K562 (cell line): ENCODE data around the gene MGST3. TPM values are rescaled to one million over a fixed set of nuclear protein-coding genes. Genes with fewer than 3 reads are reported as not detected.
A peak's percentile ranks its signal among the peaks of the same experiment; 100 is the strongest.

Source experiments
- CCNT2 ChIP-seq: IDR thresholded peaks from 2 replicates; pipeline ENCODE4 v1.6.1; 2011; ENCODE audit warnings: borderline replicate concordance, low read depth, mild to moderate bottlenecking, moderate library complexity, mixed read lengths, low read length; ENCODE audit not compliant: insufficient read length; ENCODE audit errors: extremely low read depth
- CHAMP1 ChIP-seq: fragments of 450-650 bp; IDR thresholded peaks from 2 replicates; pipeline ENCODE4 v1.6.1; 2016; ENCODE audit warnings: mild to moderate bottlenecking
- E2F3 ChIP-seq: fragments of 250-450 bp; sonication (Bioruptor Pico); IDR thresholded peaks from 2 replicates; pipeline ENCODE4 v1.4.0; 2020; ENCODE audit warnings: mild to moderate bottlenecking
- GABPA ChIP-seq: fragments of 200-800 bp; sonication (Bioruptor generic); conservative IDR thresholded peaks from 2 replicates; pipeline ENCODE4 v1.6.1; 2016; ENCODE audit warnings: low read depth, missing genetic modification characterization, missing compliant biosample characterization
- IRF9 ChIP-seq: fragments of 450-650 bp; IDR thresholded peaks from 2 replicates; pipeline ENCODE4 v1.6.1; 2016; ENCODE audit warnings: missing biosample characterization, missing genetic modification characterization
- KLF6 ChIP-seq: fragments of 250-450 bp; sonication (Bioruptor Pico); IDR thresholded peaks from 2 replicates; pipeline ENCODE4 v1.4.0; 2020; ENCODE audit warnings: mild to moderate bottlenecking, moderate library complexity, borderline replicate concordance
- LARP7 ChIP-seq: fragments of 450-650 bp; IDR thresholded peaks from 2 replicates; pipeline ENCODE4 v1.6.1; 2016
- MTA3 ChIP-seq: fragments of 450-650 bp; formaldehyde crosslinking; IDR thresholded peaks from 2 replicates; pipeline ENCODE4 v1.6.1; 2017; ENCODE audit warnings: mild to moderate bottlenecking, borderline replicate concordance
- NCOA4 ChIP-seq: fragments of 450-650 bp; IDR thresholded peaks from 2 replicates; pipeline ENCODE4 v1.6.1; 2018; ENCODE audit warnings: mild to moderate bottlenecking; ENCODE audit not compliant: partially characterized antibody
- NFIX ChIP-seq: fragments of 250-450 bp; sonication (Bioruptor Pico); IDR thresholded peaks from 2 replicates; pipeline ENCODE4 v1.4.0; 2020; ENCODE audit warnings: low read depth, mild to moderate bottlenecking, moderate library complexity
- RBBP5 ChIP-seq: fragments of 200-600 bp; sonication (generic); IDR thresholded peaks from 2 replicates; pipeline ENCODE4 v1.6.1; 2012; ENCODE audit warnings: borderline replicate concordance, mild to moderate bottlenecking, low read length, control low read depth, inconsistent platforms; ENCODE audit not compliant: insufficient read depth, poor library complexity, severe bottlenecking
- RBFOX2 ChIP-seq: fragments of 200-400 bp; formaldehyde crosslinking; IDR thresholded peaks from 2 replicates; pipeline ENCODE4 v1.6.1; 2017; ENCODE audit warnings: low read depth, mild to moderate bottlenecking, low read length, moderate library complexity
- RBM22 ChIP-seq: fragments of 200-400 bp; formaldehyde crosslinking; IDR thresholded peaks from 2 replicates; pipeline ENCODE4 v1.6.1; 2018; ENCODE audit warnings: low read length, low read depth; ENCODE audit not compliant: poor library complexity, severe bottlenecking
- RCOR1 ChIP-seq, 2 experiments: IDR thresholded peaks; 2 replicates each; pipeline ENCODE4 v1.6.1; 2012; ENCODE audit warnings: low read depth in 2 of 2, low read length in 2 of 2, borderline replicate concordance in 1 of 2, improper control_type of control experiment in 1 of 2
- SAFB2 ChIP-seq: fragments of 200-400 bp; formaldehyde crosslinking; IDR thresholded peaks from 2 replicates; pipeline ENCODE4 v1.6.1; 2018; ENCODE audit warnings: borderline replicate concordance, low read length, low read depth, moderate library complexity; ENCODE audit not compliant: severe bottlenecking
- TARDBP ChIP-seq: fragments of 450-650 bp; IDR thresholded peaks from 2 replicates; pipeline ENCODE4 v1.6.1; 2016
- ZBTB7A ChIP-seq: IDR thresholded peaks from 2 replicates; pipeline ENCODE4 v1.6.1; 2011; ENCODE audit warnings: low read depth, mild to moderate bottlenecking, low read length, moderate library complexity, borderline replicate concordance; ENCODE audit not compliant: control insufficient read depth
- ZNF347 ChIP-seq: fragments of 450-650 bp; formaldehyde crosslinking; IDR thresholded peaks from 2 replicates; pipeline ENCODE4 v1.4.0; 2020; ENCODE audit warnings: low read depth, mild to moderate bottlenecking, moderate library complexity
- ZNF398 ChIP-seq: fragments of 250-450 bp; sonication (Bioruptor Pico); IDR thresholded peaks from 2 replicates; pipeline ENCODE4 v1.8.0; 2021; ENCODE audit warnings: moderate library complexity, mild to moderate bottlenecking, inconsistent platforms
- ZNF507 ChIP-seq: conservative IDR thresholded peaks from 2 replicates; pipeline ENCODE4 v1.6.1; 2017; ENCODE audit warnings: missing genetic modification characterization, missing compliant biosample characterization
- ZNF707 ChIP-seq: fragments of 250-450 bp; sonication (Bioruptor Pico); conservative IDR thresholded peaks from 2 replicates; pipeline ENCODE4 v1.8.0; 2022; ENCODE audit warnings: inconsistent platforms, mild to moderate bottlenecking, moderate library complexity
- ZNF764 ChIP-seq: fragments of 250-450 bp; sonication (Bioruptor Pico); IDR thresholded peaks from 2 replicates; pipeline ENCODE4 v1.4.0; 2020; ENCODE audit warnings: low read depth, mild to moderate bottlenecking, moderate library complexity
- ZNF830 ChIP-seq: fragments of 250-450 bp; sonication (Bioruptor Pico); IDR thresholded peaks from 2 replicates; pipeline ENCODE4 v1.5.0; 2021; ENCODE audit warnings: mild to moderate bottlenecking
- polyA plus RNA-seq, 8 experiments: library from polyadenylated mRNA; depleted of rRNA in 4 of 8; stranded (reverse) in 5 of 8; unstranded in 3 of 8; fragments of >200 nt; fragmentation: Nextera tagmentation in 2 of 8; fragmentation: Illumina TruSeq in 1 of 8; extraction: Ambion mirVana in 2 of 8; extraction: Trizol in 1 of 8; gene quantifications; 2 replicates each; pipeline versions ENCODE4 v1.2.1 to v1.2.3, GENCODE V29; 2011 to 2014; ENCODE audit warnings: inconsistent platforms in 1 of 8, missing spikeins in 1 of 8
- total RNA-seq, 7 experiments: library from RNA; depleted of rRNA in 6 of 7; stranded (reverse); fragments of >200 nt in 6 of 7; fragmentation: Illumina TruSeq in 2 of 7; extraction: Trizol in 2 of 7; gene quantifications; 2 replicates each; pipeline versions ENCODE4 v1.2.1 to v1.2.3, GENCODE V29; 2011 to 2021; ENCODE audit warnings: low replicate concordance in 1 of 7

The MGST3 gene
- total and polyA plus RNA-seq, 9 of the 15 experiments (the other 6 are each of a cell fraction or from before 2014, with no cell fraction given), result 70.7 to 287 (median 105) TPM

- TF ChIP-seq ZNF398 (CRISPR knock-in tag) (no peak), ZBTB7A (peak; percentile 47; the same call in 1 of the 2 replicates), IRF9 (tag) (no peak), RCOR1 (IDR thresholded peaks at IDR 0.05; ENCODE audit: borderline replicate concordance in 1 of 2, low read depth in 2 of 2, low read length in 2 of 2) (peak in 1 of 2 experiments; percentile 37; a peak in 1 of 4 replicates), TARDBP (peak; percentile 68; the same call in 1 of the 2 replicates), ZNF507 (tag) (no peak), MTA3 (peak; percentile 100), LARP7 (0 out of 2 replicates have a peak, but pooled peaks have one; percentile 20), RBBP5 (peak; percentile 57), ZNF764 (CRISPR knock-in tag) (no peak), KLF6 (no peak), RBFOX2 (peak; percentile 95), GABPA (tag) (0 out of 2 replicates have a peak, but pooled peaks have one; percentile 28), E2F3 (CRISPR knock-in tag) (no peak; the same call in 1 of the 2 replicates), ZNF830 (CRISPR knock-in tag) (no peak), NFIX (CRISPR knock-in tag) (no peak), CHAMP1 (no peak), RBM22 (no peak), ZNF707 (CRISPR knock-in tag) (no peak), ZNF347 (CRISPR knock-in tag) (no peak), NCOA4 (no peak), SAFB2 (no peak), CCNT2 (peak; percentile 57)
These were observed at the start of gene MGST3 (continued) for GRCh38 chr1:165630629-165631341.
